ENCODE results near the gene WNK3.
"Not testable (repeated sequence)": the region's sequence is repeated elsewhere in the genome, so short reads cannot be mapped to it uniquely, and the experiment has no call there.

WNK3 gene

DNA sequence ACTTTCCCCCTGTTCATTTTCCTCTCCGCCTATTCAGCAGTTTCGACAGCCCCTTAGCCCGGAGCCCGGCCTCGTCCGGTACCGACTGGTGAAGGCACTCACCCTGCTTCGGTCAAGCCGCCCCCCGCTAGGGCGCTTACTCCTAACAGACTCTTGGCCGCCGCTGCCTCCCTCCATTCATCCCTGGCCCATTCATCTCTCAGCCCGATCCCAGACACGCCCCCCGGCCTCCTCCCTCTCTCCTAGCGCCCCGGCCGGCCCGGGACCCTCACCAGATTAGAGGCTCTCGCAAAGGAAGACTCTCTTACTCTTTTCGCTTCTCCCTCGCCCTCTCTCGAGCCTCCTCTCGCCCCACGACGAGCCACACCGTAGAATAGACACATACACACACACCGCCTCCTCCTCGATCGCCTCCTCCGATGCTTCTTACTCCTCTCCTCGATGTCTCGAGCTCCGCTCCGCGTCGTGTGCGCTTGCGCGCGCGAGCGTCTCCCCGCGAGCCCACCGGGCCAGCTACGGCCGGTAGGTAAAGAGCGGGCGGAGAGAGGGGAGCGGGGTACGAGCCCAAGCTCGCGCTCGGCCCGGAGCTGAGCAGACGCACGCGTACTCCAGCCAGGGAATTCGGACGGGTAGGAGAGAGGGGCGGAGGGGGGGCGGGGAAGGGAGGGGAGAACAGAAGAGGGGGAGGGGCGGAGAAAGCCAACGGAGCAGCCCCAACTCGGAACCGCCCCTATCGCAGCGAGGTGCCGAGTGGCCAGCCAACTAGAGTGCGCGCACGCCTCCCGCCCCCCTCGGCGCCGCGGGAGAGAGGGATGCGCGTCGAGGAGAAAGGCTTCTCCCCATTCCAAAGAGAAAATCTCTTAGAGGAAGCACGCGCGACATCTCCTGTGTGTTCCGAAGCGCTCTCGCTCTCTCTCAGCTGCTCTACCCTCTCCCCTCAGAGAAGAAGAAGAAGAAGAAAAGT, at the start of gene WNK3:
TSS of gene WNK3 (minus strand) at position 633 of the 964 bp plus-strand sequence.
- DNase-seq = peak; percentile 37

DNA sequence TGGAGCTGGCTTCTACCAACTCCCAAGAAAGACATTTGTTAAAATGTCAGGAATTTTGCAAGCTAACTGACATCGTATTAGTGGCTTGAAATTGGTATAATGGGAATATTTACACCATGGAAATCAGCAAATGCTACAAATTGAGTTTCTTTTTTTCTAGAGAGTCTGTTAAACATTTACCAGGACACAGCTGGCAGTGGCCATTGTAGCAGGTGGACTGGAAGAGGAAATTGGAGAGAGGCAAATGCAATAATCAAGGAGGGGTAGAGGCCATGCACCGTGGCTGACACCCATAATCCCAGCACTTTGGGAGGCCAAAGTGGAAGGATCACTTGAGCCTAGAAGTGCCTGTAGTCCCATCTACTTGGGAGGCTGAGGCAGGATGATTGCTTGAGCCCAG, 49.4 kb upstream of the WNK3 start:
- DNase-seq = no peak

DNA sequence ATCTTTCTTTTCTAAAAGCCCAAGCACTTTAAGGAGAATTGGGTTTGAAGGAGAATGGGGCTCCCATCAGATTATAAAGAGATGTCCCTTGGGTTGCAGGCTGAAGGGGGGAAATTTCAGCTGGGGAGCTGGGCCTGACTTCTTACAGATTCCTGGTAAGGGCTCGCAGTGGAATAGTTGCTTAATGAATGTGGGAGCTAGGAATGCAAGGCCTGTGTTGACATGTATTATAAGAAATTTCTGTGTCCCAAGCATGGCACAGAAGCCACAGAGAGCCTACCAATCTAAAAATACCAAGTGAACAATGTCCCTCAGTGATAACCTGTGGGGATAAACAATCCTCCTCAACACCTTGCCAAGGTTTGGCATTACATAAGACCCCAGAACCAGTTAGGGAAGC, 39.3 kb upstream of the WNK3 start:
- no peak for DNase-seq

DNA sequence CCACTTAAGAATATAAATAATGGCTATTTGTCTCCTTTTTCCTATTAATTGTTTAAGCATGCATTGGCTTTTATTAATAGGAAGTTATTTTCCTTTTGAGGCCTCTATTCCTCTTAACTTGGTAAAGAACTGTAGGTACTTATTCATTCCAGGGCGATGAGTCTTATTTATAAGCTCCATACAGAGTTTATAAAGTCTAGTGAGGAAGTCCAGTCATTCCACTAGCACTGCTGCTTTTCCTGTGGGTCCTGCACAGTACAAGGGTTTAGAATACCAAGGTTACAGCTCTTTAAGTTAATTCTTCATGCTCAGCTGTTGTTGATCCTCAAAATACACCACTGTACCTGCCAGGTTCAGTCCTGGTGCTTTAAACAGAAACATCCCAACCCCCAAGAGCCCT, 28.5 kb upstream of the WNK3 start:
- DNase-seq = no peak

DNA sequence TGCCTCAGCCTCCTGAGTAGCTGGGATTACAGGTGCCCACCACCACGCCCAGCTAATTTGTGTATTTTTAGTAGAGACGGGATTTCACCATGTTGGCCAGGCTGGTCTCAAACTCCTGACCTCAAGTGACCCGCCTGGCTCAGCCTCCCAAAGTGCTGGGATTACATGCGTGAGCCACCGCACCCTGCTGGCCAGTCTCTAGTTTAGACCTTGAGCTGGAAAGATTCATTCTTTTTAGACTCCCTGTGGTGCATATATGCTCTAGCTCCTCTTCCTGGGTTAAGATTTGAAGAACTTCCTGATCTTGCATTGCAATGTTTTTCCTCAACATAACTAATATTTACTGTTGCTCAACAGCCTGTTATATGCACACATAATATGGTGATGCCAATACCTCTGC, 26.8 kb upstream of the WNK3 start:
- not testable (repeated sequence) for DNase-seq

DNA sequence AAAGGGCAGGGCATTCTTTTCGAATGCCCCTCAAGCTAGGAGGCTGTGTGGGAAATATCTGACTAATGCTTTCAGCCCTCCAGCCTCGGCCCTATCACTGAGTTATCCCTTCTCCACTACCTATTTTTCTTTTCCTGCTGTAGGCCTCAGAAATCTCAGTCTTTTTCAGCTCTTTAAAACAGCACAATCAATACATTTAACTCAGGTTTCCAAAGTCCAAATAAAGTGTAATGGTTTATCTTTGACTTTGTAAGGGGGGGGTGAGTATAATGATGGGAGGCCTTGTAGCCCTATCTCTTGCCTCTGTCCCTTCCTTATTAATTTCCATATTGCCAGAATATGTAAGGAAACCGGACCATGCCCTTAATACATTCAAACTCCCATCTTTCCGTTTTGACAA, 1.6 kb upstream of the WNK3 start:
- DNase-seq = no peak

DNA sequence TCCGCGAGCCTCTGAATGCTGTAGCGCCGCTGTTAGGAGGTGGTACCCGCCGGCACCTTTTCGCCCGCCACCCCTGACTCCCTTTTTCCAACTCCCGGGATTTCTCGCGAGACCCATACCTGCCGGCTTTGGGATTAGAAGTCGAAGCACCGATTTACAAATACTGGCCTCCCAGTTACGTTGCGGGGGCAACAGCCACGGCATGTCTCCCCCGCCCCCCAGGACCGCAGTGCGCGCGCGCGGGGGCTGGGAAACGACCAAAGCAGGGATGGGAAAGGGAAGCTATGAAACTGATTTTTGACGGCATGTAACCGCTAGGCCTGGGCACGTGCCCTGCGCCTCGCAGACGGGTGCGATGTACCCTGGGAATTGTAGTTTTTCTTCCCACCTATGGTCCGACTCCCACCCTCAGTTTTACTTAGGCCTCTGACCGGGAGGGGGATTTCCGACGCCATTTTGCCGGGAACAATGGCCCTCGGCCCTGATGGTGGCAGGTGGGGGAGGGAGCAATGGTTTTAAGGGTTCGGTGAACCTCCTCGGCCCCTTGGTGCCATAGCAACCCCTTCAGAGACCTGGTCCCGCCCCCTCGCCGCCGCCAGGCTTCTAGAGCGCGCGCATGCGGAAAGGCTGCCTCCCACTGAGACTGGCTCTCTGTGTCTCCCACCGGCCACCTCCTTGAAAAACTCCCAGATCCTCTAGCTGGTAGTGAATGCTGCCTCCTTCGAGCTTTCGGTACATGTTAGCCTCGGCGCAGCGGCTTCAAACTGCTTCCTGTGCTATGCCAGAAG, 772 bp upstream of the WNK3 start:
- DNase-seq = peak; percentile 42

DNA sequence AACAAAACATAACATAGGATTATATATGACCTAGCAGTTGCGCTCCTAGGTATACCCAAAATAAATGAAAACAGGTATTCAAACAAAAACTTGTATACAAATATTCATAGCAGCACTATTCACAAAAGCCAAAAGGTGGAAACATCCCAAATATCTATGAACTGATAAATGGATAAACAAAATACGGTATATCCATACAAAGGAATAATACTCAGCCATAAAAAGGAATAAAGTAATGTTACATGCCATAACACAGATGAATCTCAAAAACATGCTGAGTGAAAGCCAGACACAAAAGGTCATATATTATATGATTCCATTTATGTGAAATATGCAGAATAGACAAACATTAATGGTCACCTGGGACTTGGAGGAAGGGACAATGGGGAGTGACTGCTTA, 5.2 kb downstream of the WNK3 start:
- DNase-seq = no peak

DNA sequence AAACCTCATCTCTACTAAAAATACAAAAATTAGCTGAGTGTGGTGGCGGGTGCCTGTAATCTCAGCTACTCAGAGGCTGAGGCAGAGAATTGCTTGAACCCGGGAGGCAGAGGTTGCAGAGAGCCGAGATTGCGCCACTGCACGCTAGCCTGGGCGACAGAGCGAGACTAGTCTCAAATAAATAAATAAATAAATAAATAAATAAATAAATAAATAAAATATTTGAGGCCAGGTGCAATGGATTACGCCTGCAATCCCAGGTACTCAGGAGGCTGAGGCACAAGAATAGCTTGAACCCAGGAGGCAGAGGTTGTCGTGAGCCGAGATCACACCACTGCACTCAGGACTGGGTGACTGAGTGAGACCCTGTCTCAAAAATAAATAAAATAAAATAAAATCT, 20.5 kb downstream of the WNK3 start:
- DNase-seq = not testable (repeated sequence)

DNA sequence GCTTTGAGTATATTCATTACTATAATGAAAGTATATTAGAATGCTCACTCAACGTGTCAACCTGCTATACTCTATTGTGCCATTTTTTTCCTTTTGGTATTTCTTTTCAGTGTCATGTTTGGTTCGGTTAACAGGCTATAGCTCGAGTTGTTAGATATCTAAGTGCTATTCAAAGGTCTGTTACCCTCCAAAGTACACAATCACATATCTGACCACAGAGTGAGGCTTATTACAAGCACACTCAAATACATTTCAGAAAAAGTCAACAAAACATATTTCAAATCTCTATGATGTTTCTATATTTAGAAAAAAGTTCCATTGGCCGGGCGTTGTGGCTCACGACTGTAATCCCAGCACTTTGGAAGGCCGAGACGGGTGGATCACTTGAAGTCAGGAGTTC, 32.8 kb downstream of the WNK3 start:
- DNase-seq = no peak

DNA sequence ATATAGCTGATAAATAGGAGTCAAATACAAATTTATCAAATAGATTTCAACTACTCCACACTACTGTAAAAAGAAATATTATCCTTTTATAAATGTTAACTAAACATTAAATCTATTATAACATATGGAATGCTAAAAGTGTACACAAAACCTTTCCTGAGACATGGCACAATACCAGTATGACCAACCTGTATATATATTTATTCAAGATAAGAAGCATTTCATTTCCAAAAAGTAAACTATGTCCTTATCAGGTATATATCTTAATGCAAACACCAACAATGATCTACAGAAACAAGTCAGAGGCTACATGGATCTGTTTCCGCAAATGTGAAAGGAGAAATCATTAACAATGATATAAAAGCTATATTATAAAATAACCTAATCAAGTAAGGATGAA, 37.8 kb downstream of the WNK3 start:
- no peak for DNase-seq

DNA sequence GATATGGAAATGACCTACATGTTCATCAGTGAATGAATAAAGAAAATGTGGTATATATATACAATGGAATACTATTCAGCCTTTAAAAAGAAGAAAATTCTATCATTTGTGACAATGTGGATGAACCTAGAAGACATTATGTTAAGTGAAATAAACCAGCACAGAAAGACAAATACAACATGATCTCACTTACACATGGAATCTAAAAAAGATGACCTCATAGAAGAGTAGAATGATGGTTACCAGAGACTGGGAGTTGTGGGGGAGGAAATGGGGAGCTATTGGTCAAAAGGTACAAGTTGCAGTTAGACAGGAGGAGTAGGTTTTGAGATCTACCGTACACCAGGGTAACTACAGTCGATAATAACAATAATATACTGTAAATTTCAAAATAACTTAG, 51.5 kb downstream of the WNK3 start:
- no peak for DNase-seq

DNA sequence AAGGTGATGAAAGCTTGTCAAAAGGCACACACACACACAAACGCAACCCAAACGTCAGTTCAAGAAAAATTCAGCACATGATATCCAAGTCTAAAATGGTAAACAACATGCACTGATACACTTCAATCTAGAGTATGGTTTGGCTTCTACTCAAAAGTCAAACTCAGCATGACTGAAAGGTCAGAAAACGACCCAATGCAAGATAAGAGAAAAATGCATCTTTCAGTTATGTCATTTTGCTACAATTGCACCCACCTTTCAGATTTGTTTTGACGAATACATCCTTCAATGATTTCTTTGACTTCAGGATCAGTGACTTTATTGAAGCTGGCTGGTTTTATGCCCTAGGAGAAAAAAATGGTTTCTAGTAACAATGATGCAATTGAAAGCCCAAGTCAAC, 56.3 kb downstream of the WNK3 start:
- DNase-seq = no peak

DNA sequence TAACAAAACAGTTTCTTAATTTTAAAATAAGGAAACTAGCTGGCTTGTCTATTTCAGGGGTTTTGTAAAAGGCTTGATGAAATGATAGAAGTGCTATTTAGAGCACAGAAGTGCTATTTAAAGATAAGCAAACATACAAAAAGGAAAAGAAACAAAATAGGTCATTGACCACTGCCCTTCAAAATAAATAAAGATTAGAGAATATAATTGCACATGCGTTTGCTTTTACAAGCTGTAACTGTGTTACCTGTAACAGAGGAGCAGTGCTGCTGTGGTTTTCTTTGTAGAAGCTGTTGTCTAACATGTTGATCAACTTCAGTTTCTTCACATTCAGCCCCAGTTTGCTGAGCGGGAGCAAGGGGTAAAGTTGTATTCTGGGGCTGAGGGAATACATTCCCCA, 63.5 kb downstream of the WNK3 start:
- DNase-seq = no peak

DNA sequence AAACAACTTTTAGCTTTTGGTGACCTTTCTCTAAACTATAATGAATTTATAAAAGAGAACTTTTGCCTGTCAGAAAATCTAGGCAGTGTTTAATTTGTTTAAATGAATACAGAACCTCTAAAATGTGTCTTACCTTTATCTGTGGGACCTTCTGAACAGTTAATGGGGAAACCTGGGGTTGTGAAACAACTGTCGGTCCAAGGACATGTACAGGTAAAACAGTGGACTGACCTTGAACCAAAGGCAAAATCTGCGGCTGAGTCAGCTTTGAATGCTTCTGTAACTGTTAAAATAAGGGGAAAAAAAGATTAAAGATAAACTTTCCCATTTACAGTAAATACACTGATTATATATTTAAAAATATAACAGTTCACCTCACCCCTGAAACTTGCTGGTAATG, 65.1 kb downstream of the WNK3 start:
- no peak for DNase-seq

DNA sequence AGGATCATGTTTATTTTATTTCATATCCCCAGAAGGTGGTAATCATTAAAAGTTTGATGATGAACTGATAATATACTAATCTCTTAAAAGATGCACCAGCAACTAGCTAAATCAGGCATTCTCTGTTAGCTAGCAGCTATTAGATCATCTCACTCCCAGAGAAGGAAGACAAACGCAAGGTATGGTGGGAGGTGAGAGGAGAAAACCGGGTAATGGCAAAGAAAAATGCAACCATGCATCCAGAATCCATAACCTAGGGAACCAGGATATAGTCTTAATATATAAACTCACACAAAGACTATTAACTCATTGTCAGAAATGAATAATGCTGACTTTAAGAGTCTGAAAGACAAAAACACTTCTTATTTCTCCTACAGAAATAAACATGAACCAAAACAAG, 66.1 kb downstream of the WNK3 start:
- DNase-seq = no peak

DNA sequence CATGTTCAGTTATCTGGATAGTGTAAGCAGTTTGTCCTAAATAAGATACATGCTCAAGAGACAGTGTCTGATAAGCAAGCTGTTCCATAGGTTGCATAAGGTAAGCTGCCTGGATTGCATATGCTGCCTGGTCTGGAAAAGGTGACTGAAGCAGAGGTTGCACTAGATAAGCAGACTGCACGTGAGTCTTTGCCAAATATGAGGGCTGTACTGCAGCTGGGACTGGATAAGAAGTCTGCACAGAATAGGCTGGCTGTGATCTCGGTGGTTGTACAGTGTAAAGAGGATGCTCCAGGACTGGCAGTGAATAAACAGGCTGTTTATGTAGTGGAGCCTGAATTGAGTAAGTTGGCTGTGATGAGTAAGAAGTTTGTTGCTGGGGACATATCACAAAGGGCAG, 68.9 kb downstream of the WNK3 start:
- DNase-seq = no peak

DNA sequence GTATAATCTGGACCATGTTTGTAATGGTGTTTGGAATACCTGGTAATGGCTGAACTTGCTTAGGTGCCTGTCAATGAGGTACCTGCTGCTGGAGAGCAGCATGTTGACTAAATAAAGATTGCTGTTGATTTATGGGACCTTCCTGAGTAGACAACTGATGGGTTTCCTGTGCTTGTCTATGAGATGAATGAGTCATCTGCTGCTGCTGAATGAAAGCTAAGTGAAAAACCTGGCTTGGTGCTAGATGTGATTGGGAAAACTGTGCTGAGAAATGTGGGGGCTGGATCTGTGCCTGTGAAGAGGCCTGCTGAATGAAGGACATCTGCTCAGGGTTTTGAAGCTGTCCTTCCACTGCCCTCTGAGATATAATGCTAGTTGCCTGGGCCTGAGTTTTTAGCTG, 69.6 kb downstream of the WNK3 start:
- no peak for DNase-seq

DNA sequence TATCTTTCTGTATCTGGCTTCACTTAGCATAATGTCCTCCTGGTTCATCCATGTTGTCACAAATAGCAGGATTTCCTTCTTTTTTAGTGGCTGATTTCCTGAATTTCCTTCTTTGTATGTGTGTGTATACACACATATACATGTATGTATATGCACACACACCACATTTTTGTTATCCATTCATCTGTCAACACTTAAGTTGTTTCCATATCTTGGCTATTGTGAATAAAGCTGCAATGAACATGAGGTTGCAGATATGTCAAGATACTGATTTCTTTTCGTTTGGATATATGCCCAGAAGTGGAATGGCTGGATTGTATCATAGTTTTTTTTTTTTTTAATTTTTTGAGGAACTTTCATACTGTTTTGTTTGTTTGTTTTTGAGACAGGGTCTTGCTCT, 76.2 kb downstream of the WNK3 start:
- no peak for DNase-seq

DNA sequence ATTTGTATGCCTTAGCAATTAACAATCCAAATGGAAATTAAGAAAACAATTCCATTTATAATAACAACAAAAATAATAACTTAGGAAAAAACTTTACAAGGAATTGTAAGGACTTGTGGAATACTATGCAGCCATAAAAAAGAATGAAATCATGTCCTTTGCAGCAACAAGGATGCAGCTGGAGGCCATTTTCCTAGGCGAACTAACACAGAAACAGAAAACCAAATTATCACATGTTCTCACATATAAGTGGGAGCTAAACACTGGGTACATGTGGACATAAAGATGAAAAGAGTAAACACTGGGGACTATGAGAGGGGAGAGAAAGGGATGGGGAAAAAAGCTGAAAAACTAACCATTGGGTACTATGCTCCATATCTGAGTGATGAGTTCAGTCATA, 77.4 kb downstream of the WNK3 start:
- no peak for DNase-seq

DNA sequence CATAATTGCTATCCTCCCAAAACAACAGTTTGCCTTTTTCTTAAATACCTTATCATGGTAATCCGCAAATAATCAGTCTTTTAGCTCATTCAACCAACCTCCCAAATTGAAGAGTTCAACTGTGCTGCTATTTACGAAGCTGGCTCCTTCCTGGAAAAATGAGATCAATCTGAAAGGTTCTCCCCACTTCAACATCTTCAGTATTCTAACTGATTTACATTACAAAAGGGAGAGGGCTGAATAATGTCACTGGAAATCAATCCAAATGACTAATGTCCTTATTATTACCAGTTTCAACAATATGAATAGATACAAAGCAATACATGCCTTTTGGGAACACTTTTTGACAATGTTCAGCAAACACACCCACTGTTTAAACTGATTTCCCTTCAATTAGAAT, 86.2 kb downstream of the WNK3 start:
- DNase-seq = no peak

DNA sequence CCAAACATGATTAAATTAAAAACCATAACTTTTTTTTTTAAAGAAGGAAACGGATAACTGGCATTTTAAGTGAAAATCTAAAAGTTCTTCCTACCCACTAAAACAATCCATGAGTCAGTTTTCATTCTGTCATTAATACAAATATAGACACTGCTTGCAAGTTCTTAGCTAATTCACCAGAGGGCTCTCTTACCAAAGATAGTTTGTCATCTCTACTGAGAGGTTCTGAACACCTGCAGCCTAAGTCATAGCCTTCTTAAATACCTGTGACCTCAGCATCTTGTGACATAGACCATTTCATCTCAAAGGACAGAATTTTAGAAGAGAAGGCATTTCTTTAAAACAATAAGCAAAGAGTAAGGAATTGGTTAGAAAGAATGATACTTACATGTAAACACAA, 109.5 kb downstream of the WNK3 start:
- no peak for DNase-seq

DNA sequence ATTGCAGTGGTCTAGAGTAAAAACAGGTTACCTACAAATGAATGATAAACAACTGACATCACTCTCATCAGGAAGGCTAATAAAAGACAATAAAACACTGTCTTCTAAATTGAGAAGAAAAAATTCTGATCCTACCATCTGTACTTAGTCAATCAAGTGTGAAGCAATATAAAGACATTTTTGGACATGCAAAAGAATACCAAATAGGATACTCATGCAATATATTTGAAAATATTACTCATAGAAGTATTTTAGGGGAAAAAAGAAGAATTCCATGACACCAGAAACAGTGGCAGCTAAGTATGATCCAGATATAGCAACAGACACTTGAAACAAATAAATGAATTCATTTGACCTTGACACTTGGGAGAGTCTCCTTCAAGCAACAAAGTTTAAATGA, 111.0 kb downstream of the WNK3 start:
- no peak for DNase-seq

DNA sequence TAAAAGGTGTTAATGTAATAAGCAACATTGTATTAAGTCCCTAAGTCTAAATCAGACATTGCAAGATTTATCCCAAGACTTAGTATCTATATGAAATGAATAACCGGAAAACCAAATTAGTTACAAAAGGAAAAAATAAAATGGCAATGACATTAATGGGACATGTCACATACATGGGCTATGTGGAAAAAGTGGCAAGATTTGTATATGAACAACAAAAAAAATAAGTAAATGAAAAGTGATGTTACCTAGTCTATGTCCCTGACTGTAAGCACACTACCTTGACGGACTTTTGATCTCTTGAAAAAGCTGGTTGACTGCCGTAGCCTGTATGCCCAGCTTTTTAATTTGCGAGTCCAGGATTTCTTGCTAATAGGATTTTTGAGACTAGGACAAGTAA, 119.3 kb downstream of the WNK3 start:
- no peak for DNase-seq

All from activated naive CD4-positive, alpha-beta T cell treated with Interleukin-2 at 50 U/mL for 16 hours (primary cell).